PC-3 (cell line): ENCODE data around the gene SPRR2D. TPM values are rescaled to one million over a fixed set of nuclear protein-coding genes. Genes with fewer than 3 reads are reported as not detected.

ENCODE experiments used
- ATAC-seq: fragments of 200-7000 bp; cut with Tn5 transposase; 2 replicates; pipeline ENCODE4 v1.9.1; 2020; ENCODE audit warnings: mild to moderate bottlenecking, moderate library complexity
- BruUV-seq: library from RNA; stranded (reverse); fragments of 400-500 nt; replicated peaks from 2 replicates; lab custom pipeline; 2021; lab: Mats Ljungman, UMichigan
- CTCF ChIA-PET: fragments of 300-600 bp; sonication (Branson Sonifier 250); formaldehyde crosslinking; loops from one replicate; lab custom pipeline; 2022; ENCODE audit warnings: antibody characterized with exemption; lab: Charles Lee
- POLR2A ChIA-PET: fragments of 300-600 bp; sonication (Branson Sonifier 250); formaldehyde crosslinking; loops from one replicate; lab custom pipeline; 2022; ENCODE audit warnings: antibody characterized with exemption; ENCODE audit not compliant: unreplicated experiment; lab: Charles Lee
- DNase-seq: peaks from one replicate; pipeline ENCODE4 v3.0.0-alpha.2; 2015
- H2AFZ ChIP-seq: fragments of 300-600 bp; sonication (generic); 2 replicates; pipeline ENCODE4 v1.6.0; 2016; ENCODE audit warnings: antibody characterized with exemption, low read length
- H3F3A ChIP-seq: fragments of 300-600 bp; sonication (generic); one replicate; pipeline ENCODE4 v1.6.0; 2017; ENCODE audit warnings: antibody characterized with exemption, low read length, control low read depth, mild to moderate bottlenecking; ENCODE audit not compliant: unreplicated experiment
- H3K27ac ChIP-seq: fragments of 300-600 bp; sonication (generic); 2 replicates; pipeline ENCODE4 v1.5.1; 2016; ENCODE audit warnings: mild to moderate bottlenecking, low read length
- H3K27me3 ChIP-seq: fragments of 300-600 bp; sonication (generic); 2 replicates; pipeline ENCODE4 v1.6.1; 2016; ENCODE audit warnings: low read length, mixed read lengths
- H3K36me3 ChIP-seq: fragments of 300-600 bp; sonication (generic); 2 replicates; pipeline ENCODE4 v1.6.1; 2016; ENCODE audit warnings: low read depth, mixed run types, low read length, mixed read lengths
- H3K4me1 ChIP-seq: fragments of 300-600 bp; sonication (generic); 2 replicates; pipeline ENCODE4 v1.5.1; 2016; ENCODE audit warnings: low read length; ENCODE audit not compliant: insufficient read depth
- H3K4me2 ChIP-seq: fragments of 300-600 bp; sonication (generic); 2 replicates; pipeline ENCODE4 v1.6.0; 2016; ENCODE audit warnings: low read length
- H3K4me3 ChIP-seq: fragments of 300-600 bp; sonication (generic); 2 replicates; pipeline ENCODE4 v1.5.1; 2016; ENCODE audit warnings: mild to moderate bottlenecking, low read length, mixed read lengths
- H3K79me2 ChIP-seq: fragments of 300-600 bp; sonication (generic); 2 replicates; pipeline ENCODE4 v1.6.1; 2017; ENCODE audit warnings: low read length, mixed read lengths
- H3K9ac ChIP-seq: fragments of 300-600 bp; sonication (generic); 2 replicates; pipeline ENCODE4 v1.6.0; 2016; ENCODE audit warnings: mild to moderate bottlenecking, low read length
- H3K9me2 ChIP-seq: fragments of 300-600 bp; sonication (generic); replicated peaks from 2 replicates; pipeline ENCODE4 v1.6.1; 2016; ENCODE audit warnings: mixed run types, low read length, mixed read lengths
- H3K9me3 ChIP-seq: fragments of 300-600 bp; sonication (generic); 2 replicates; pipeline ENCODE4 v1.6.1; 2016; ENCODE audit warnings: low read length, mixed read lengths
- H4K20me1 ChIP-seq: fragments of 300-600 bp; sonication (generic); 2 replicates; pipeline ENCODE4 v1.6.1; 2016; ENCODE audit warnings: low read length, mixed read lengths
- CTCF ChIP-seq: fragments of 300-600 bp; sonication (generic); conservative IDR thresholded peaks from 2 replicates; pipeline ENCODE4 v1.5.1; 2017; ENCODE audit warnings: antibody characterized with exemption, low read depth, mild to moderate bottlenecking, low read length
- EZH2 ChIP-seq: fragments of 300-600 bp; sonication (generic); IDR thresholded peaks from one replicate; pipeline ENCODE4 v1.6.1; 2017; ENCODE audit warnings: antibody characterized with exemption, mild to moderate bottlenecking, low read length; ENCODE audit not compliant: unreplicated experiment
- EZH2phosphoT487 ChIP-seq: fragments of 300-600 bp; sonication (generic); IDR thresholded peaks from 2 replicates; pipeline ENCODE4 v1.6.1; 2018; ENCODE audit warnings: mild to moderate bottlenecking, antibody characterized with exemption, low read length, borderline replicate concordance
- intact Hi-C: fragments of 100-400 bp; cut with micrococcal nuclease; formaldehyde crosslinking; loops from 2 replicates; pipeline ENCODE4 v1.9.0; 2023
- total RNA-seq: library from RNA; depleted of rRNA; stranded (reverse); fragments of >200 nt; gene quantifications from 2 replicates; pipeline ENCODE4 v1.2.3, GENCODE V29; 2014

SPRR2D gene
- total RNA-seq, 1 experiment from 2014 or later: not detected

- H3K27me3 ChIP-seq: peaks cover 44% of the 10 kb centered on the region
- CTCF ChIA-PET: no interaction called here
- ATAC-seq: no peak
- POLR2A ChIA-PET: no interaction called here
- no peaks in the 10 kb centered on the region for H3K79me2 ChIP-seq
- H3K4me1 ChIP-seq: no peaks in the 10 kb centered on the region
- H3K9me3 ChIP-seq: no peaks in the 10 kb centered on the region
- no peak overlapping the region for H3K27ac ChIP-seq
- H4K20me1 ChIP-seq: no peaks in the 10 kb centered on the region
- intact Hi-C loops: no loop called here
- no TSS peak for BruUV-seq
- TF ChIP-seq EZH2phosphoT487 (no peak), CTCF (no peak), EZH2 (no peak)
- no peaks in the 10 kb centered on the region for H3K9me2 ChIP-seq
- H3K9ac ChIP-seq: no peak overlapping the region
- H3K36me3 ChIP-seq: no peaks in the 10 kb centered on the region
- DNase-seq: no peak
- no peaks in the 10 kb centered on the region for H3F3A ChIP-seq
- no peak overlapping the region for H2AFZ ChIP-seq
- no peak overlapping the region for H3K4me2 ChIP-seq
- no peak overlapping the region for H3K4me3 ChIP-seq
These were observed 32.1 kb upstream of the SPRR2D start for GRCh38 chr1:153072806-153073726.

- Histone ChIP-seq H3K27me3 (peaks cover 49% of the 10 kb centered on the region), H3K36me3 (no peaks in the 10 kb centered on the region), H3K4me2 (no peak within 1 kb of the TSS), H3K4me1 (no peaks in the 10 kb centered on the region), H3K27ac (no peak within 1 kb of the TSS), H2AFZ (no peak within 1 kb of the TSS), H3K9me3 (no peaks in the 10 kb centered on the region), H3K9ac (no peak within 1 kb of the TSS), H3K79me2 (no peaks in the 10 kb centered on the region), H4K20me1 (no peaks in the 10 kb centered on the region), H3K4me3 (no peak within 1 kb of the TSS), H3K9me2 (no peaks in the 10 kb centered on the region), H3F3A (no peaks in the 10 kb centered on the region)
- POLR2A ChIA-PET: no interaction called here
- CTCF ChIA-PET: no interaction called here
- intact Hi-C loops: no loop called here
- TF ChIP-seq CTCF: no peak
- TF ChIP-seq EZH2: no peak
- TF ChIP-seq EZH2phosphoT487: no peak
- ATAC-seq (no peak), DNase-seq (no peak)
- no TSS peak for BruUV-seq
These were observed 30.6 kb upstream of the SPRR2D start, which contains the start of gene SPRR2B for GRCh38 chr1:153071511-153071910. SPRR2B (minus strand) TSS chr1:153071611; CDS start chr1:153070839, 772 bp downstream.

- no peak overlapping the region for H3K4me2 ChIP-seq
- peaks cover 60% of the 10 kb centered on the region for H3K27me3 ChIP-seq
- H3F3A ChIP-seq: no peaks in the 10 kb centered on the region
- no peak overlapping the region for H3K27ac ChIP-seq
- intact Hi-C loops: no loop called here
- DNase-seq (no peak), ATAC-seq (no peak)
- H4K20me1 ChIP-seq: no peaks in the 10 kb centered on the region
- no peak overlapping the region for H3K4me3 ChIP-seq
- no TSS peak for BruUV-seq
- POLR2A ChIA-PET: no interaction called here
- TF ChIP-seq EZH2phosphoT487 (no peak), CTCF (no peak), EZH2 (no peak)
- no peaks in the 10 kb centered on the region for H3K36me3 ChIP-seq
- no peaks in the 10 kb centered on the region for H3K79me2 ChIP-seq
- no peaks in the 10 kb centered on the region for H3K9me3 ChIP-seq
- H2AFZ ChIP-seq: no peak overlapping the region
- no peaks in the 10 kb centered on the region for H3K4me1 ChIP-seq
- H3K9me2 ChIP-seq: no peaks in the 10 kb centered on the region
- CTCF ChIA-PET: no interaction called here
- no peak overlapping the region for H3K9ac ChIP-seq
These were observed 29.3 kb upstream of the SPRR2D start for GRCh38 chr1:153070243-153070642.
